Neural cell (in vitro differentiated cells): Measurements from ENCODE around the gene IRF2BP1. TPM values are rescaled to one million over a fixed set of nuclear protein-coding genes. Genes with fewer than 3 reads are reported as not detected.

Source experiments
- H2AFZ ChIP-seq: fragments of 200-600, 300-800 bp; sonication (generic), shearing (Covaris generic); 2 replicates; pipeline ENCODE4 v1.6.0; 2014; ENCODE audit warnings: low read depth, mild to moderate bottlenecking, antibody characterized with exemption, low read length, moderate library complexity
- H3F3A ChIP-seq: fragments of 200-600 bp; shearing (Covaris generic); 2 replicates; pipeline ENCODE4 v1.6.1; 2016; ENCODE audit warnings: mild to moderate bottlenecking, moderate library complexity, mixed read lengths, antibody characterized with exemption, low read length; ENCODE audit not compliant: insufficient read depth, poor library complexity, severe bottlenecking
- H3K27ac ChIP-seq: fragments of 200-600, 300-800 bp; sonication (generic), shearing (Covaris generic); 2 replicates; pipeline ENCODE4 v1.5.1; 2014; ENCODE audit warnings: mild to moderate bottlenecking, low read length, moderate library complexity
- H3K27me3 ChIP-seq: fragments of 300-800, 200-600 bp; sonication (generic), shearing (Covaris generic); 2 replicates; pipeline ENCODE4 v1.6.0; 2014; ENCODE audit warnings: mild to moderate bottlenecking, low read depth, low read length, moderate library complexity; ENCODE audit not compliant: insufficient read depth
- H3K36me3 ChIP-seq: fragments of 300-800, 200-600 bp; sonication (generic), shearing (Covaris generic); 2 replicates; pipeline ENCODE4 v1.5.1; 2014; ENCODE audit warnings: mild to moderate bottlenecking, antibody characterized with exemption, low read length, moderate library complexity; ENCODE audit not compliant: insufficient read depth
- H3K4me2 ChIP-seq: fragments of 300-800, 200-600 bp; sonication (generic), shearing (Covaris generic); 2 replicates; pipeline ENCODE4 v1.6.0; 2014; ENCODE audit warnings: mild to moderate bottlenecking, low read length
- H3K4me3 ChIP-seq: fragments of 300-800, 200-600 bp; sonication (generic), shearing (Covaris generic); 2 replicates; pipeline ENCODE4 v1.5.1; 2014; ENCODE audit warnings: mild to moderate bottlenecking, low read length, moderate library complexity
- H3K79me2 ChIP-seq: fragments of 200-600 bp; shearing (Covaris generic); replicated peaks from 2 replicates; pipeline ENCODE4 v1.6.0; 2014; ENCODE audit warnings: mild to moderate bottlenecking, low read length, moderate library complexity; ENCODE audit not compliant: insufficient read depth
- H3K9ac ChIP-seq: fragments of 300-800, 200-600 bp; sonication (generic), shearing (Covaris generic); 2 replicates; pipeline ENCODE4 v1.6.1; 2016; ENCODE audit warnings: mild to moderate bottlenecking, low read length, mixed read lengths
- H3K9me2 ChIP-seq: fragments of 200-600 bp; shearing (Covaris generic); 2 replicates; pipeline ENCODE4 v1.6.1; 2016; ENCODE audit warnings: mild to moderate bottlenecking, low read length, mixed read lengths; ENCODE audit not compliant: insufficient read depth
- H3K9me3 ChIP-seq: fragments of 200-600, 300-800 bp; sonication (generic), shearing (Covaris generic); 2 replicates; pipeline ENCODE4 v1.6.1; 2016; ENCODE audit warnings: mild to moderate bottlenecking, mixed run types, low read length, moderate library complexity, mixed read lengths
- H4K20me1 ChIP-seq: fragments of 200-600 bp; shearing (Covaris generic); 2 replicates; pipeline ENCODE4 v1.6.1; 2016; ENCODE audit warnings: mild to moderate bottlenecking, mixed run types; ENCODE audit not compliant: insufficient read depth
- EP300 ChIP-seq: fragments of 450-650 bp; conservative IDR thresholded peaks from 2 replicates; pipeline ENCODE4 v1.6.1; 2014; ENCODE audit warnings: antibody characterized with exemption, mild to moderate bottlenecking, moderate library complexity; ENCODE audit not compliant: poor library complexity, severe bottlenecking
- EZH2 ChIP-seq: fragments of 200-600, 300-800 bp; shearing (Covaris generic), sonication (generic); IDR thresholded peaks from 2 replicates; pipeline ENCODE4 v1.6.1; 2014; ENCODE audit warnings: antibody characterized with exemption, low read length, borderline replicate concordance, mild to moderate bottlenecking; ENCODE audit not compliant: insufficient read depth, poor library complexity, severe bottlenecking
- MXI1 ChIP-seq: fragments of 450-650 bp; conservative IDR thresholded peaks from 2 replicates; pipeline ENCODE4 v1.6.1; 2014; ENCODE audit warnings: antibody characterized with exemption, mild to moderate bottlenecking; ENCODE audit not compliant: poor library complexity, severe bottlenecking
- POLR2AphosphoS5 ChIP-seq: IDR thresholded peaks from 2 replicates; pipeline ENCODE4 v1.6.1; 2012
- RAD21 ChIP-seq: fragments of 450-650 bp; conservative IDR thresholded peaks from 2 replicates; pipeline ENCODE4 v1.6.1; 2014; ENCODE audit warnings: antibody characterized with exemption, mild to moderate bottlenecking, moderate library complexity
- SMC3 ChIP-seq: fragments of 450-650 bp; conservative IDR thresholded peaks from 2 replicates; pipeline ENCODE4 v1.6.1; 2014; ENCODE audit warnings: antibody characterized with exemption, mild to moderate bottlenecking, moderate library complexity; ENCODE audit not compliant: poor library complexity
- TAF1 ChIP-seq: IDR thresholded peaks from 2 replicates; pipeline ENCODE4 v1.6.1; 2012; ENCODE audit warnings: low read depth
- polyA plus RNA-seq: library from polyadenylated mRNA; depleted of rRNA; stranded (reverse); fragments of >200 nt; gene quantifications from 2 replicates; pipeline ENCODE4 v1.2.3, GENCODE V29; 2014
- TF ChIP-seq, protein P1 (sequence below): IDR thresholded peaks from 2 replicates; pipeline ENCODE4 v1.6.1; 2012; ENCODE audit warnings: borderline replicate concordance
- TF ChIP-seq, protein P2 (sequence below): fragments of 450-650 bp; IDR thresholded peaks from 2 replicates; pipeline ENCODE4 v1.5.1; 2014; ENCODE audit warnings: antibody characterized with exemption, mild to moderate bottlenecking, moderate library complexity; ENCODE audit not compliant: poor library complexity, severe bottlenecking

Gene IRF2BP1
- polyA plus RNA-seq, 1 donor from 2014 or later: 26.9 TPM

DNA sequence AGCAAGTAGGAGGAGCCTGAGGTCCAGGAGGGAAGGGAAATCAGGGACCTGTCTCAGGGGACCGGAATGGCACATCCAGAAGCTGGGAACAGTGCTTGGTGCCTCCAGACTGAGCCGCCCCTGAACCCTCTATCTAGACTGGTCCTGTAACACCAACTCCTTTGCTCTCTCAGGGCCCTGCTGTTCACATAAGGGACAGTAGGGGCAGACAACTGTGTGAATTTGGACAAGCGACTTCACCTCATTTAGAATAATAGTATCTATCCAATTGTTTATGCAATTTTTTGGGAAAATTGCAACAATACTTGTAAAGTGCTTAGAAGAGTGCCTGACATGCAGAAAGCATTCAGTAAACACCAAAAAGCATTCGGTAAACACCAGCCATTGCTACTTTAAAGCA lies 37.0 kb downstream of the IRF2BP1 start:
- no peak overlapping the region for H3K27ac ChIP-seq
- no peaks in the 10 kb centered on the region for H3K9me3 ChIP-seq
- H3K9ac ChIP-seq: no peak overlapping the region
- peaks cover 6% of the 10 kb centered on the region for H3K36me3 ChIP-seq
- no peak overlapping the region for H3K4me3 ChIP-seq
- no peaks in the 10 kb centered on the region for H3K9me2 ChIP-seq
- no peaks in the 10 kb centered on the region for H3K79me2 ChIP-seq
- TF ChIP-seq TAF1 (no peak), EZH2 (no peak), MXI1 (no peak), POLR2AphosphoS5 (no peak), RAD21 (no peak), SMC3 (no peak), EP300 (no peak)
- TF ChIP-seq, protein P1, sequence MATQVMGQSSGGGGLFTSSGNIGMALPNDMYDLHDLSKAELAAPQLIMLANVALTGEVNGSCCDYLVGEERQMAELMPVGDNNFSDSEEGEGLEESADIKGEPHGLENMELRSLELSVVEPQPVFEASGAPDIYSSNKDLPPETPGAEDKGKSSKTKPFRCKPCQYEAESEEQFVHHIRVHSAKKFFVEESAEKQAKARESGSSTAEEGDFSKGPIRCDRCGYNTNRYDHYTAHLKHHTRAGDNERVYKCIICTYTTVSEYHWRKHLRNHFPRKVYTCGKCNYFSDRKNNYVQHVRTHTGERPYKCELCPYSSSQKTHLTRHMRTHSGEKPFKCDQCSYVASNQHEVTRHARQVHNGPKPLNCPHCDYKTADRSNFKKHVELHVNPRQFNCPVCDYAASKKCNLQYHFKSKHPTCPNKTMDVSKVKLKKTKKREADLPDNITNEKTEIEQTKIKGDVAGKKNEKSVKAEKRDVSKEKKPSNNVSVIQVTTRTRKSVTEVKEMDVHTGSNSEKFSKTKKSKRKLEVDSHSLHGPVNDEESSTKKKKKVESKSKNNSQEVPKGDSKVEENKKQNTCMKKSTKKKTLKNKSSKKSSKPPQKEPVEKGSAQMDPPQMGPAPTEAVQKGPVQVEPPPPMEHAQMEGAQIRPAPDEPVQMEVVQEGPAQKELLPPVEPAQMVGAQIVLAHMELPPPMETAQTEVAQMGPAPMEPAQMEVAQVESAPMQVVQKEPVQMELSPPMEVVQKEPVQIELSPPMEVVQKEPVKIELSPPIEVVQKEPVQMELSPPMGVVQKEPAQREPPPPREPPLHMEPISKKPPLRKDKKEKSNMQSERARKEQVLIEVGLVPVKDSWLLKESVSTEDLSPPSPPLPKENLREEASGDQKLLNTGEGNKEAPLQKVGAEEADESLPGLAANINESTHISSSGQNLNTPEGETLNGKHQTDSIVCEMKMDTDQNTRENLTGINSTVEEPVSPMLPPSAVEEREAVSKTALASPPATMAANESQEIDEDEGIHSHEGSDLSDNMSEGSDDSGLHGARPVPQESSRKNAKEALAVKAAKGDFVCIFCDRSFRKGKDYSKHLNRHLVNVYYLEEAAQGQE: no peak
- TF ChIP-seq, protein P2, sequence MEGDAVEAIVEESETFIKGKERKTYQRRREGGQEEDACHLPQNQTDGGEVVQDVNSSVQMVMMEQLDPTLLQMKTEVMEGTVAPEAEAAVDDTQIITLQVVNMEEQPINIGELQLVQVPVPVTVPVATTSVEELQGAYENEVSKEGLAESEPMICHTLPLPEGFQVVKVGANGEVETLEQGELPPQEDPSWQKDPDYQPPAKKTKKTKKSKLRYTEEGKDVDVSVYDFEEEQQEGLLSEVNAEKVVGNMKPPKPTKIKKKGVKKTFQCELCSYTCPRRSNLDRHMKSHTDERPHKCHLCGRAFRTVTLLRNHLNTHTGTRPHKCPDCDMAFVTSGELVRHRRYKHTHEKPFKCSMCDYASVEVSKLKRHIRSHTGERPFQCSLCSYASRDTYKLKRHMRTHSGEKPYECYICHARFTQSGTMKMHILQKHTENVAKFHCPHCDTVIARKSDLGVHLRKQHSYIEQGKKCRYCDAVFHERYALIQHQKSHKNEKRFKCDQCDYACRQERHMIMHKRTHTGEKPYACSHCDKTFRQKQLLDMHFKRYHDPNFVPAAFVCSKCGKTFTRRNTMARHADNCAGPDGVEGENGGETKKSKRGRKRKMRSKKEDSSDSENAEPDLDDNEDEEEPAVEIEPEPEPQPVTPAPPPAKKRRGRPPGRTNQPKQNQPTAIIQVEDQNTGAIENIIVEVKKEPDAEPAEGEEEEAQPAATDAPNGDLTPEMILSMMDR: no peak
- H4K20me1 ChIP-seq: no peaks in the 10 kb centered on the region
- no peaks in the 10 kb centered on the region for H3F3A ChIP-seq
- H2AFZ ChIP-seq: no peak overlapping the region
- no peaks in the 10 kb centered on the region for H3K27me3 ChIP-seq
- no peak overlapping the region for H3K4me2 ChIP-seq

DNA sequence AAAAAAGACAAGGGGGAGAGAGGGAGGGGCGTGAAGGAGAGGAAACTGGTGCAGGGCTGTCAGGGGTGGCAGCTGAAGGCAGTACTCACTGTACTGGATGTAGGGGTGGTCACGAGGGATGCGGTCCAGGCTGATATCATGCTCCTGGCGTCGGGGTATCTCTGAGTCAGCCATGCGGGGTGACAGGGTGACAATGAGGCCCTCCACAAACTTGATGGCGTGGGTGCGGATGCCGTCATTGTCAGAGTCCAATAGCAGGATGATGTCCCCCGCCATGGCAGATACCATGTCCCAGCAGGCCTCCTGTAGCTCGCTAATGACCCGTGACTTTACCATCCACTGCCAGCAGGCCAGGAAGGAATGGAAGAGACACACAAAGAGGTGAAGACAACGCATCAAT lies 38.3 kb downstream of the IRF2BP1 start:
- Histone ChIP-seq H3F3A (no peaks in the 10 kb centered on the region), H3K27ac (no peak overlapping the region), H4K20me1 (no peaks in the 10 kb centered on the region), H3K4me3 (no peak overlapping the region), H3K9me2 (no peaks in the 10 kb centered on the region), H3K9ac (no peak overlapping the region), H3K79me2 (no peaks in the 10 kb centered on the region), H3K36me3 (peaks cover 6% of the 10 kb centered on the region), H3K9me3 (no peaks in the 10 kb centered on the region), H3K4me2 (no peak overlapping the region), H2AFZ (no peak overlapping the region), H3K27me3 (no peaks in the 10 kb centered on the region)
- no peak for TF ChIP-seq TAF1
- TF ChIP-seq SMC3: no peak
- no peak for TF ChIP-seq EZH2
- TF ChIP-seq, protein P2: no peak
- TF ChIP-seq EP300: no peak
- TF ChIP-seq POLR2AphosphoS5: no peak
- no peak for TF ChIP-seq MXI1
- TF ChIP-seq, protein P1: no peak
- no peak for TF ChIP-seq RAD21
